H9 (cell line): ENCODE data around the gene PPM1M. TPM values are rescaled to one million over a fixed set of nuclear protein-coding genes. Genes with fewer than 3 reads are reported as not detected.

Experiments
- DNase-seq: peaks from one replicate; pipeline ENCODE4 v3.0.0-alpha.2; 2017
- H2AFZ ChIP-seq: one replicate; pipeline ENCODE4 v1.6.1; 2013; ENCODE audit warnings: mild to moderate bottlenecking, low read length, control low read depth, moderate library complexity
- H2AK5ac ChIP-seq: 2 replicates; pipeline ENCODE4 v1.6.1; 2013; ENCODE audit warnings: low read length, control low read depth, mixed read lengths; ENCODE audit not compliant: insufficient read length
- H2BK120ac ChIP-seq: one replicate; pipeline ENCODE4 v1.6.1; 2013; ENCODE audit warnings: low read depth, mild to moderate bottlenecking, low read length, control low read depth, inconsistent platforms; ENCODE audit not compliant: poor library complexity, severe bottlenecking
- H2BK12ac ChIP-seq: 2 replicates; pipeline ENCODE4 v1.6.1; 2013; ENCODE audit warnings: low read length, control low read depth, mixed read lengths, low read depth; ENCODE audit not compliant: insufficient read length
- H2BK15ac ChIP-seq: 2 replicates; pipeline ENCODE4 v1.6.1; 2013; ENCODE audit warnings: low read depth, low read length, control low read depth
- H2BK20ac ChIP-seq: one replicate; pipeline ENCODE4 v1.6.1; 2013; ENCODE audit warnings: low read depth, mild to moderate bottlenecking, low read length, control low read depth, inconsistent platforms; ENCODE audit not compliant: poor library complexity, severe bottlenecking
- H2BK5ac ChIP-seq: 2 replicates; pipeline ENCODE4 v1.6.1; 2013; ENCODE audit warnings: low read length, control low read depth, mixed read lengths; ENCODE audit not compliant: insufficient read length
- H3K14ac ChIP-seq: 2 replicates; pipeline ENCODE4 v1.6.1; 2013; ENCODE audit warnings: low read length, control low read depth; ENCODE audit not compliant: insufficient read depth
- H3K18ac ChIP-seq: 2 replicates; pipeline ENCODE4 v1.6.1; 2013; ENCODE audit warnings: low read depth, mild to moderate bottlenecking, mixed read lengths, low read length, control low read depth; ENCODE audit not compliant: insufficient read length
- H3K23ac ChIP-seq: 2 replicates; pipeline ENCODE4 v1.6.1; 2013; ENCODE audit warnings: low read length, control low read depth, mixed read lengths, low read depth; ENCODE audit not compliant: insufficient read length
- H3K23me2 ChIP-seq: 2 replicates; pipeline ENCODE4 v1.6.1; 2013; ENCODE audit warnings: low read depth, mild to moderate bottlenecking, mixed read lengths, low read length, control low read depth; ENCODE audit not compliant: insufficient read length, poor library complexity, severe bottlenecking
- H3K27ac ChIP-seq: 2 replicates; pipeline ENCODE4 v1.5.1; 2013; ENCODE audit warnings: low read length, control low read depth, mixed read lengths, low read depth; ENCODE audit not compliant: insufficient read length
- H3K27me3 ChIP-seq: 2 replicates; pipeline ENCODE4 v1.6.1; 2013; ENCODE audit warnings: low read length, control low read depth, inconsistent platforms; ENCODE audit not compliant: insufficient read depth
- H3K4ac ChIP-seq: 2 replicates; pipeline ENCODE4 v1.6.1; 2013; ENCODE audit warnings: low read depth, mild to moderate bottlenecking, control low read depth, inconsistent platforms, low read length, moderate library complexity
- H3K4me1 ChIP-seq: 2 replicates; pipeline ENCODE4 v1.6.1; 2013; ENCODE audit warnings: low read length, control low read depth, inconsistent platforms; ENCODE audit not compliant: insufficient read depth
- H3K4me2 ChIP-seq: 2 replicates; pipeline ENCODE4 v1.6.1; 2013; ENCODE audit warnings: low read length, control low read depth, mixed read lengths; ENCODE audit not compliant: insufficient read length, insufficient read depth
- H3K56ac ChIP-seq: 2 replicates; pipeline ENCODE4 v1.6.1; 2013; ENCODE audit warnings: low read depth, mild to moderate bottlenecking, mixed read lengths, low read length, control low read depth; ENCODE audit not compliant: insufficient read length
- H3K79me1 ChIP-seq: 2 replicates; pipeline ENCODE4 v1.6.1; 2013; ENCODE audit warnings: low read depth, mild to moderate bottlenecking, moderate library complexity, low read length, control low read depth, inconsistent platforms; ENCODE audit not compliant: insufficient read depth, poor library complexity, severe bottlenecking
- H3K79me2 ChIP-seq: 2 replicates; pipeline ENCODE4 v1.6.1; 2013; ENCODE audit warnings: low read length, control low read depth, inconsistent platforms; ENCODE audit not compliant: insufficient read depth
- H3K9ac ChIP-seq: 2 replicates; pipeline ENCODE4 v1.6.1; 2013; ENCODE audit warnings: low read length, control low read depth, mixed read lengths; ENCODE audit not compliant: insufficient read length; ENCODE audit errors: extremely low read depth
- H3K9me3 ChIP-seq: one replicate; pipeline ENCODE4 v1.6.1; 2013; ENCODE audit warnings: low read depth, low read length, inconsistent platforms; ENCODE audit not compliant: control insufficient read depth
- H3T11ph ChIP-seq: one replicate; pipeline ENCODE4 v1.6.1; 2013; ENCODE audit warnings: mild to moderate bottlenecking, low read length, control low read depth, inconsistent platforms
- H4K20me1 ChIP-seq: one replicate; pipeline ENCODE4 v1.6.1; 2013; ENCODE audit not compliant: control insufficient read depth, insufficient read length, insufficient read depth
- H4K5ac ChIP-seq: 2 replicates; pipeline ENCODE4 v1.6.1; 2013; ENCODE audit warnings: low read depth, mild to moderate bottlenecking, mixed read lengths, low read length, control low read depth; ENCODE audit not compliant: insufficient read length
- H4K8ac ChIP-seq: replicated peaks from 2 replicates; pipeline ENCODE4 v1.6.1; 2013; ENCODE audit warnings: low read length, control low read depth, mixed read lengths, low read depth; ENCODE audit not compliant: insufficient read length
- H4K91ac ChIP-seq: 2 replicates; pipeline ENCODE4 v1.6.1; 2013; ENCODE audit warnings: low read depth, mild to moderate bottlenecking, moderate library complexity, mixed read lengths, low read length, control low read depth; ENCODE audit not compliant: insufficient read length
- H3K27ac Mint-ChIP-seq, 3 experiments: 2 replicates in 2 of 3; 3 replicates in 1 of 3; pipeline ENCODE4 v1.8.0; 2020 to 2021; ENCODE audit warnings: mixed read lengths in 3 of 3, mild to moderate bottlenecking in 1 of 3, moderate library complexity in 1 of 3
- H3K27me3 Mint-ChIP-seq: 2 replicates; pipeline ENCODE4 v1.8.0; 2021; ENCODE audit warnings: low read depth, mild to moderate bottlenecking, moderate library complexity, mixed read lengths
- H3K36me3 Mint-ChIP-seq, 3 experiments: 2 replicates in 2 of 3; 3 replicates in 1 of 3; pipeline ENCODE4 v1.8.0; 2020 to 2021; ENCODE audit warnings: low read depth in 3 of 3, mixed read lengths in 3 of 3; ENCODE audit not compliant: insufficient read depth in 1 of 3
- H3K4me1 Mint-ChIP-seq, 2 experiments: 2 replicates each; pipeline ENCODE4 v1.8.0; 2020; ENCODE audit warnings: mixed read lengths in 2 of 2
- H3K4me3 Mint-ChIP-seq, 2 experiments: 2 replicates in 1 of 2; 3 replicates in 1 of 2; pipeline ENCODE4 v1.8.0; 2020 to 2021; ENCODE audit warnings: mild to moderate bottlenecking in 2 of 2, mixed read lengths in 2 of 2, moderate library complexity in 1 of 2
- H3K9me3 Mint-ChIP-seq, 2 experiments: 2 replicates in 1 of 2; 3 replicates in 1 of 2; pipeline ENCODE4 v1.8.0; 2020; ENCODE audit warnings: mild to moderate bottlenecking in 2 of 2, mixed read lengths in 2 of 2, moderate library complexity in 1 of 2
- CTCF ChIP-seq: fragments of 200-600 bp; sonication (generic); conservative IDR thresholded peaks from 3 replicates; pipeline ENCODE4 v1.8.0; 2021; ENCODE audit warnings: antibody characterized with exemption, mild to moderate bottlenecking
- WGBS: extraction: QIAGEN DNeasy Blood & Tissue Kit; methylation state at CpG from one replicate; pipeline ENCODE4 v1.1.7; 2013; ENCODE audit warnings: missing lambda C conversion rate, low lambda C conversion rate, mixed read lengths; ENCODE audit not compliant: insufficient read length; ENCODE audit errors: extremely low coverage; 5-methylcytosine and 5-hydroxymethylcytosine counted together
- total RNA-seq: library from RNA; stranded (reverse); gene quantifications from 2 replicates; pipeline ENCODE4 v1.2.1, GENCODE V29; 2021

The PPM1M gene
- total RNA-seq, 1 experiment from 2014 or later, result 7.4 TPM

GRCh38 chr3:52210550-52211046 is 35.0 kb upstream of the PPM1M start:
- Histone ChIP-seq H2AK5ac (no peak overlapping the region), H3K23ac (no peak overlapping the region), H3K18ac (no peak overlapping the region), H3K4ac (no peak overlapping the region), H2BK120ac (no peak overlapping the region), H3K27ac (no peak overlapping the region), H2BK12ac (no peak overlapping the region), H3K9me3 (no peaks in the 10 kb centered on the region), H2AFZ (no peak overlapping the region), H4K5ac (no peak overlapping the region), H3K56ac (no peak overlapping the region), H3K4me2 (no peak overlapping the region), H2BK20ac (no peak overlapping the region), H3K27me3 (no peaks in the 10 kb centered on the region), H3K4me1 (no peaks in the 10 kb centered on the region), H3T11ph (no peak overlapping the region), H3K79me1 (no peaks in the 10 kb centered on the region), H4K20me1 (no peaks in the 10 kb centered on the region), H4K8ac (no peak overlapping the region), H3K9ac (no peak overlapping the region), H3K23me2 (no peaks in the 10 kb centered on the region), H2BK15ac (no peak overlapping the region), H3K79me2 (no peaks in the 10 kb centered on the region), H2BK5ac (no peak overlapping the region), H3K14ac (no peak overlapping the region), H4K91ac (no peak overlapping the region)
- no peaks in the 10 kb centered on the region for H3K9me3 Mint-ChIP-seq
- H3K27ac Mint-ChIP-seq, result no peak overlapping the region
- H3K4me1 Mint-ChIP-seq, result no peaks in the 10 kb centered on the region
- WGBS, result no CpG with 5 or more reads among the region's 6 CpGs
- DNase-seq, result no peak
- H3K27me3 Mint-ChIP-seq, result no peaks in the 10 kb centered on the region
- TF ChIP-seq CTCF, result no peak
- H3K4me3 Mint-ChIP-seq, result no peak overlapping the region
- peaks cover 47 to 97% (median 95%) of the 10 kb centered on the region in 3 experiments; a peak in 6 of 7 replicates for H3K36me3 Mint-ChIP-seq
